ENCODE results near the gene CCT7. TPM values are rescaled to one million over a fixed set of nuclear protein-coding genes. Genes with fewer than 3 reads are reported as not detected.

The CCT7 gene
- polyA plus RNA-seq, 1 donor from 2014 or later = 310 TPM

- no peak overlapping the region for H3K27ac ChIP-seq (ENCODE audit: low read length)
- H2AFZ ChIP-seq (ENCODE audit: low read depth, low read length) = no peak overlapping the region
- TF ChIP-seq TAF1 (IDR thresholded peaks at IDR 0.05; ENCODE audit: low read depth) (no peak), MXI1 (conservative IDR thresholded peaks at IDR 0.05; ENCODE audit: poor library complexity, severe bottlenecking) (no peak), EP300 (conservative IDR thresholded peaks at IDR 0.05; ENCODE audit: poor library complexity, severe bottlenecking) (no peak), RAD21 (conservative IDR thresholded peaks at IDR 0.05) (no peak), CTCF (IDR thresholded peaks at IDR 0.05; ENCODE audit: poor library complexity, severe bottlenecking) (no peak), EZH2 (IDR thresholded peaks at IDR 0.05; ENCODE audit: borderline replicate concordance, insufficient read depth, low read length, poor library complexity, severe bottlenecking) (no peak), SMC3 (conservative IDR thresholded peaks at IDR 0.05; ENCODE audit: poor library complexity) (no peak), REST (IDR thresholded peaks at IDR 0.05; ENCODE audit: borderline replicate concordance) (no peak), POLR2AphosphoS5 (IDR thresholded peaks at IDR 0.05) (no peak)
- no peaks in the 10 kb centered on the region for H3K36me3 ChIP-seq (ENCODE audit: insufficient read depth, low read length)
- H3K9ac ChIP-seq (ENCODE audit: low read length) = no peak overlapping the region
- no peaks in the 10 kb centered on the region for H3F3A ChIP-seq (ENCODE audit: insufficient read depth, low read length, poor library complexity, severe bottlenecking)
- H3K4me3 ChIP-seq (ENCODE audit: low read length) = no peak overlapping the region
- peaks cover 49% of the 10 kb centered on the region for H3K27me3 ChIP-seq (ENCODE audit: insufficient read depth, low read depth, low read length)
- no peaks in the 10 kb centered on the region for H3K79me2 ChIP-seq (replicated peaks; ENCODE audit: insufficient read depth, low read length)
- no peaks in the 10 kb centered on the region for H3K9me3 ChIP-seq (ENCODE audit: low read length)
- no peaks in the 10 kb centered on the region for H4K20me1 ChIP-seq (ENCODE audit: insufficient read depth)
- no peak overlapping the region for H3K4me2 ChIP-seq (ENCODE audit: low read length)
- no peaks in the 10 kb centered on the region for H3K9me2 ChIP-seq (ENCODE audit: insufficient read depth, low read length)
Observed at GRCh38 chr2:73205611-73206010, 28.5 kb upstream of the CCT7 start.

GRCh38 chr2:73208258-73208657 is 25.9 kb upstream of the CCT7 start:
- H3K9me2 ChIP-seq (ENCODE audit: insufficient read depth, low read length) = no peaks in the 10 kb centered on the region
- H3K27me3 ChIP-seq (ENCODE audit: insufficient read depth, low read depth, low read length) = peaks cover 23% of the 10 kb centered on the region
- no peaks in the 10 kb centered on the region for H3K9me3 ChIP-seq (ENCODE audit: low read length)
- H3K4me2 ChIP-seq (ENCODE audit: low read length) = no peak overlapping the region
- H3K36me3 ChIP-seq (ENCODE audit: insufficient read depth, low read length) = no peaks in the 10 kb centered on the region
- no peaks in the 10 kb centered on the region for H4K20me1 ChIP-seq (ENCODE audit: insufficient read depth)
- no peak overlapping the region for H3K4me3 ChIP-seq (ENCODE audit: low read length)
- H2AFZ ChIP-seq (ENCODE audit: low read depth, low read length) = no peak overlapping the region
- H3K9ac ChIP-seq (ENCODE audit: low read length) = no peak overlapping the region
- TF ChIP-seq EZH2 (IDR thresholded peaks at IDR 0.05; ENCODE audit: borderline replicate concordance, insufficient read depth, low read length, poor library complexity, severe bottlenecking) (no peak), REST (IDR thresholded peaks at IDR 0.05; ENCODE audit: borderline replicate concordance) (no peak), SMC3 (conservative IDR thresholded peaks at IDR 0.05; ENCODE audit: poor library complexity) (no peak), MXI1 (conservative IDR thresholded peaks at IDR 0.05; ENCODE audit: poor library complexity, severe bottlenecking) (no peak), CTCF (IDR thresholded peaks at IDR 0.05; ENCODE audit: poor library complexity, severe bottlenecking) (no peak), POLR2AphosphoS5 (IDR thresholded peaks at IDR 0.05) (no peak), RAD21 (conservative IDR thresholded peaks at IDR 0.05) (no peak), EP300 (conservative IDR thresholded peaks at IDR 0.05; ENCODE audit: poor library complexity, severe bottlenecking) (no peak)
- no peak overlapping the region for H3K27ac ChIP-seq (ENCODE audit: low read length)
- H3K79me2 ChIP-seq (replicated peaks; ENCODE audit: insufficient read depth, low read length) = no peaks in the 10 kb centered on the region
- H3F3A ChIP-seq (ENCODE audit: insufficient read depth, low read length, poor library complexity, severe bottlenecking) = no peaks in the 10 kb centered on the region

Measured in neural cell (in vitro differentiated cells).